IPS-NIHi11 (cell line): ENCODE results near the gene SNRPD3.
"Not testable (repeated sequence)": the region's sequence is repeated elsewhere in the genome, so short reads cannot be mapped to it uniquely, and the experiment has no call there.

Source experiments
- DNase-seq: peaks from one replicate; pipeline ENCODE4 v3.0.0; 2012; ENCODE audit warnings: mixed read lengths, low spot score

SNRPD3 gene

DNA sequence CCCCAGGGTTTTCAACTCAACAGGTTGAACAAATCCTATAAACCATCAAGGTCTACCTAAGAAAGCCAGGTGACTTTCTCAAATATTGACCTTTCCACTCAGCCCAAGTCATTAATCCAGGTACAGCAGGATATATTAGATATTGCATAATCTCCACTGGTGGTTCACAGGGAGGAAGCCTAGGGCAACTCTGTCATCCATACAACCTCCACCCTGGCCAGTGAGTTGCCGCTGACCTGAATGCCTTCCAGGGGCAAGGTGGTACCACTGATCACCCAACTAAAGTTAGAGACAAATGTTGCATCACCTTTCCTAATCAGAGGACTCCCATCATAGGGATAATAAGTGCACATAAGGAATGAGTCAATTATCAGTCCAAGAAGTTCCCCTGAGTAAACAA, 23.7 kb upstream of the SNRPD3 start:
- no peak for DNase-seq

- no peak for DNase-seq
These were observed 20.5 kb upstream of the SNRPD3 start for GRCh38 chr22:24535348-24535747.

DNA sequence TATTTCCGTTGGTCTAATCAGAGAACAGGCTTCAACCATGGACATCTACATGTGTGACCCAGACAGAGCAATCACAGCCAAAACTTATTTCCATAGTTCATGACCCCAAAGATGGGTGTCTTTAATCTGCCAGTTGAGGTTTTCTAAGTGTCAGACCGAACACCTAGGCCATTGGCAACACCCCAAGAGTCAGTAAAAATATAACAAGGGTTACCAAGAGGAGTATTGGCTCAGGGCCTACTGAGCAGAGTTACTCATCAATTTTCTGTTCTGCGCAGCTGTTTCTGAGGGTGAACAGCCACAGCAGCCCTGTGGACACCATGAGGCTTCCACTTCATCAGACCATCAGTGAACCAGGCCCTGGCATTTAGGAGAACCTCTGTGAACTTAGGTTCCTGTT, 19.7 kb upstream of the SNRPD3 start:
- no peak for DNase-seq

- DNase-seq: no peak
These were observed 15.3 kb upstream of the SNRPD3 start for GRCh38 chr22:24540470-24540869.

DNA sequence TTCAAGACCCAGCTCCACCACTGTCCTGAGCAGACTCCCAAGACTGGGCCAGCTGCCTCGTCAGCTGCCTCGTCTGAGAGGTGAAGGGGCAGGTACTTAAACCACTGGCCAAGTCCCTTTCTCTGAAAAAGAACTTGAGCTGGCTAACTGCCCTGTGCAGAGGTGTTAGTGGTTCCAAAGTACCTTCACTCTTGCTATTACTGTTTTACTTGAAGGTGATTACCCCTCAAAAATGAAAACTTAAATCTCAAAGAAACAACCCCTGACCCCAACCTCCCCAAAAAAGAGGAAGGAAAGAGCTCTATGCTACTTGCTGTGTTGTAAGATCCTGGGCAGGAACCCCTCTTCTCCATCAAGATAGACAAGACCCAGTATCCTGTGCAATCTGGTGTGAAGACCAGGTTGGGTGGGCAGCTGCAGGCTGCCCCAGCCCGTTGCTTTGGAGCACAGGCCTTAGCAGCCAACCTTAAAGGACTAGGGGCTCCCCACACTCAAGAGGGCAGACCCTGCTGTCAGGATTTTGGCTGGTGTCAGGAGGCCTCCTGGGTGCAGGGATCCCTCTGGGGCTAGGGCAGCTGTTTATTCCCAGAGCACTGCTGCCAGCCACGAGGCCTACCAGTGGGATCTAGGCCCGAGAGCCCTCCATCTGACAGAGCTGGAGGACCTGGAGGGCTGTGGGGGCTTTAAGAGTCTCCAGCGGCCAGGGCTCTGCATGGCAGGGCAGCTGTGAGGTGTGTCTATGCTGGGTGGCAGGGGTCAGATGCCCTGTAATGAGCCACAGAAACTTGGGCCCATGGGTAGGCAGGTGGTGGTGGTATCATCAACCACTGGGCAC, 13.9 kb upstream of the SNRPD3 start:
- DNase-seq: no peak

- no peak for DNase-seq
These were observed 13.2 kb upstream of the SNRPD3 start for GRCh38 chr22:24542641-24543040.

- no peak for DNase-seq
These were observed 12.6 kb upstream of the SNRPD3 start for GRCh38 chr22:24543185-24543601.

- no peak for DNase-seq
These were observed 12.0 kb upstream of the SNRPD3 start for GRCh38 chr22:24543679-24544243.

GRCh38 chr22:24548812-24549211, 7.0 kb upstream of the SNRPD3 start:
- DNase-seq: no peak

DNA sequence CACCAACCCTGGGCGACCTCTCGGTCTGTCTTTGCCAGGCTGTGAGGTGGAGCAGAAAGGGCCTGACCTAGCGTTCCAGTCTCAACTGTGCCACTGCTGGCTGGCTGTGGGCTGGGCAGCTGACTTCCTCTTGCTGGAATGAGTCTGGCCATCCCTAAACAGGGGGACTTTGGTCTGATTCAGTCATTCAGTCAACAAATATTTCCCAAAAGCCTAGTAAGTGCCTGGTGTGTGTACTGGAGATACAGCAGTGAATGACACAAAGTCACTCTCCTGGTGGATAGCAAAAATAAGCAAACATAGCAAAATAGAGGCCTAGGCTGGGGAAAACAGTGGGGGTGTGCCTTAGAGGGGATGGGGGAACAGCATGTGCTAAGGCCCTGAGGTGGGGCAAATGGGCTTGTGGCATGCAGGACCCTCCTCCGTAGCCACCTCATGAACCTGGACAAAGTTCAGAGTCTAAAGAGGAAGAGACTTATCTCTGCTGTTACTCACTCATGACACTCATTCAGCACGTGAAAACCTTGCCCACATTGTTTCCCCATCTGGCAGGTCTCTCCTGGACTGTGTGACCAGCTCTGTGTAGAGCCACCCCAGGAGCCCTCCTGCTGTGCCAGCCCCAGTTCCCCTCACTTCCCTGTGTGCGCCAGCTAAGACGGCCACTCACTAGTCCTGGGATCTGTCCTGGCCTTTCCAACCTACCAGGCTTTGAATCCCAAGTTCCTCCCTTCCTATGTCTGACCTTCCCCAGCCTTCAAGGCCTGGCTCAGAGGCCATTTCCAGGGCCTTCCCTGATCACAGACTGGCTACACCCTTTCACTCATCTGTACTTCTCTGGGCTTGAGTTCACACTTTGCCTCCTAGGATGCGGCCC, 5.5 kb upstream of the SNRPD3 start:
- no peak for DNase-seq

GRCh38 chr22:24550902-24551435, 4.8 kb upstream of the SNRPD3 start:
- DNase-seq: no peak

- not testable (repeated sequence) for DNase-seq
These were observed 3.1 kb upstream of the SNRPD3 start for GRCh38 chr22:24552503-24553286.

DNA sequence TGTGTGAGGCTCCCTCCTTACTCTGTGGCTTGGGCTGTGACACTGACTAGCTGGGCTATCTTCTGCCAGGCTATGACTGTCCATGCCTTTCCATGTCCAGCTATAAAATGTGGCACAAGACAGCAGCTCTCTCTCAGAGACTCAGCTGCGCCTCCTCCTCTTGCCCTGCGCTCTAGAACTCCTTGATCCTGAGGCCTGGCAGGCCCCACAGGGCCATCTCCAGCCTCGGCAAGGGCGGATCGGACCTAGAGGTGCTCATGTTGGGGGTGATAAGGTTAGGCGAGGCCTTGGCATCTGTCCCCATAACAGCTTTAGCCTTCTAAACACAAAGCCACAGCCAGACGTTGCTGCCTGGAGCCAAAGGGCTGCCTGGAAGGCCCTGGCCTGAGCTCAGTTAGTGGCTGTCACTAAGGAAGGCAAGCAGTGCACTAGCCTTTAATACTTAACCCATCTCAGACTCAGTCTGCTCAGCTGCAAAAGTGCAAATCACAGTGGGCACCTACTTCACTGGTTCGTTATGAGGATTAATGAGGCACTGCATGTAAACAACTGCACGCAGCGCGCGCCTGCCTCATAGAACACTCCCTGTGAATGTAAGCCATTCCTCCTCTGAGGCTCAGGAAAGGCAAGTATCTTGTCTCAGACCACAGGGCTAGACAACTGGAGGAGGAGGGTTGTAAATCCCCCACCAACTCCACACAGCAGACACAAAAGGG, 2.0 kb upstream of the SNRPD3 start:
- no peak for DNase-seq

- DNase-seq: no peak
These were observed 1.3 kb upstream of the SNRPD3 start, which contains the start of gene GUCD1 for GRCh38 chr22:24554313-24555164. TSS of gene GUCD1 (minus strand) at chr22:24555138. CDS start at chr22:24554991, 147 bp downstream.

- DNase-seq: no peak
These were observed 3.7 kb downstream of the SNRPD3 start for GRCh38 chr22:24559471-24559870.

GRCh38 chr22:24563246-24563645, 7.4 kb downstream of the SNRPD3 start:
- no peak for DNase-seq

GRCh38 chr22:24564376-24565058, 8.7 kb downstream of the SNRPD3 start:
- DNase-seq: no peak

- no peak for DNase-seq
These were observed 9.3 kb downstream of the SNRPD3 start for GRCh38 chr22:24565077-24565476.

- DNase-seq: no peak
These were observed 11.2 kb downstream of the SNRPD3 start for GRCh38 chr22:24566899-24567511.
